Neural cell (in vitro differentiated cells): Measurements from ENCODE around the gene IKZF1. TPM values are rescaled to one million over a fixed set of nuclear protein-coding genes. Genes with fewer than 3 reads are reported as not detected.

Source experiments
- H2AFZ ChIP-seq: fragments of 200-600, 300-800 bp; sonication (generic), shearing (Covaris generic); 2 replicates; pipeline ENCODE4 v1.6.0; 2014; ENCODE audit warnings: low read depth, mild to moderate bottlenecking, antibody characterized with exemption, low read length, moderate library complexity
- H3F3A ChIP-seq: fragments of 200-600 bp; shearing (Covaris generic); 2 replicates; pipeline ENCODE4 v1.6.1; 2016; ENCODE audit warnings: mild to moderate bottlenecking, moderate library complexity, mixed read lengths, antibody characterized with exemption, low read length; ENCODE audit not compliant: insufficient read depth, poor library complexity, severe bottlenecking
- H3K27ac ChIP-seq: fragments of 200-600, 300-800 bp; sonication (generic), shearing (Covaris generic); 2 replicates; pipeline ENCODE4 v1.5.1; 2014; ENCODE audit warnings: mild to moderate bottlenecking, low read length, moderate library complexity
- H3K27me3 ChIP-seq: fragments of 300-800, 200-600 bp; sonication (generic), shearing (Covaris generic); 2 replicates; pipeline ENCODE4 v1.6.0; 2014; ENCODE audit warnings: mild to moderate bottlenecking, low read depth, low read length, moderate library complexity; ENCODE audit not compliant: insufficient read depth
- H3K36me3 ChIP-seq: fragments of 300-800, 200-600 bp; sonication (generic), shearing (Covaris generic); 2 replicates; pipeline ENCODE4 v1.5.1; 2014; ENCODE audit warnings: mild to moderate bottlenecking, antibody characterized with exemption, low read length, moderate library complexity; ENCODE audit not compliant: insufficient read depth
- H3K4me2 ChIP-seq: fragments of 300-800, 200-600 bp; sonication (generic), shearing (Covaris generic); 2 replicates; pipeline ENCODE4 v1.6.0; 2014; ENCODE audit warnings: mild to moderate bottlenecking, low read length
- H3K4me3 ChIP-seq: fragments of 300-800, 200-600 bp; sonication (generic), shearing (Covaris generic); 2 replicates; pipeline ENCODE4 v1.5.1; 2014; ENCODE audit warnings: mild to moderate bottlenecking, low read length, moderate library complexity
- H3K79me2 ChIP-seq: fragments of 200-600 bp; shearing (Covaris generic); replicated peaks from 2 replicates; pipeline ENCODE4 v1.6.0; 2014; ENCODE audit warnings: mild to moderate bottlenecking, low read length, moderate library complexity; ENCODE audit not compliant: insufficient read depth
- H3K9ac ChIP-seq: fragments of 300-800, 200-600 bp; sonication (generic), shearing (Covaris generic); 2 replicates; pipeline ENCODE4 v1.6.1; 2016; ENCODE audit warnings: mild to moderate bottlenecking, low read length, mixed read lengths
- H3K9me2 ChIP-seq: fragments of 200-600 bp; shearing (Covaris generic); 2 replicates; pipeline ENCODE4 v1.6.1; 2016; ENCODE audit warnings: mild to moderate bottlenecking, low read length, mixed read lengths; ENCODE audit not compliant: insufficient read depth
- H3K9me3 ChIP-seq: fragments of 200-600, 300-800 bp; sonication (generic), shearing (Covaris generic); 2 replicates; pipeline ENCODE4 v1.6.1; 2016; ENCODE audit warnings: mild to moderate bottlenecking, mixed run types, low read length, moderate library complexity, mixed read lengths
- H4K20me1 ChIP-seq: fragments of 200-600 bp; shearing (Covaris generic); 2 replicates; pipeline ENCODE4 v1.6.1; 2016; ENCODE audit warnings: mild to moderate bottlenecking, mixed run types; ENCODE audit not compliant: insufficient read depth
- CTCF ChIP-seq: fragments of 450-650 bp; IDR thresholded peaks from 2 replicates; pipeline ENCODE4 v1.5.1; 2014; ENCODE audit warnings: antibody characterized with exemption, mild to moderate bottlenecking, moderate library complexity; ENCODE audit not compliant: poor library complexity, severe bottlenecking
- EP300 ChIP-seq: fragments of 450-650 bp; conservative IDR thresholded peaks from 2 replicates; pipeline ENCODE4 v1.6.1; 2014; ENCODE audit warnings: antibody characterized with exemption, mild to moderate bottlenecking, moderate library complexity; ENCODE audit not compliant: poor library complexity, severe bottlenecking
- EZH2 ChIP-seq: fragments of 200-600, 300-800 bp; shearing (Covaris generic), sonication (generic); IDR thresholded peaks from 2 replicates; pipeline ENCODE4 v1.6.1; 2014; ENCODE audit warnings: antibody characterized with exemption, low read length, borderline replicate concordance, mild to moderate bottlenecking; ENCODE audit not compliant: insufficient read depth, poor library complexity, severe bottlenecking
- MXI1 ChIP-seq: fragments of 450-650 bp; conservative IDR thresholded peaks from 2 replicates; pipeline ENCODE4 v1.6.1; 2014; ENCODE audit warnings: antibody characterized with exemption, mild to moderate bottlenecking; ENCODE audit not compliant: poor library complexity, severe bottlenecking
- POLR2AphosphoS5 ChIP-seq: IDR thresholded peaks from 2 replicates; pipeline ENCODE4 v1.6.1; 2012
- RAD21 ChIP-seq: fragments of 450-650 bp; conservative IDR thresholded peaks from 2 replicates; pipeline ENCODE4 v1.6.1; 2014; ENCODE audit warnings: antibody characterized with exemption, mild to moderate bottlenecking, moderate library complexity
- REST ChIP-seq: IDR thresholded peaks from 2 replicates; pipeline ENCODE4 v1.6.1; 2012; ENCODE audit warnings: borderline replicate concordance
- SMC3 ChIP-seq: fragments of 450-650 bp; conservative IDR thresholded peaks from 2 replicates; pipeline ENCODE4 v1.6.1; 2014; ENCODE audit warnings: antibody characterized with exemption, mild to moderate bottlenecking, moderate library complexity; ENCODE audit not compliant: poor library complexity
- TAF1 ChIP-seq: IDR thresholded peaks from 2 replicates; pipeline ENCODE4 v1.6.1; 2012; ENCODE audit warnings: low read depth
- polyA plus RNA-seq: library from polyadenylated mRNA; depleted of rRNA; stranded (reverse); fragments of >200 nt; gene quantifications from 2 replicates; pipeline ENCODE4 v1.2.3, GENCODE V29; 2014

Gene IKZF1
- polyA plus RNA-seq, 1 donor from 2014 or later, result 0.24 TPM

DNA sequence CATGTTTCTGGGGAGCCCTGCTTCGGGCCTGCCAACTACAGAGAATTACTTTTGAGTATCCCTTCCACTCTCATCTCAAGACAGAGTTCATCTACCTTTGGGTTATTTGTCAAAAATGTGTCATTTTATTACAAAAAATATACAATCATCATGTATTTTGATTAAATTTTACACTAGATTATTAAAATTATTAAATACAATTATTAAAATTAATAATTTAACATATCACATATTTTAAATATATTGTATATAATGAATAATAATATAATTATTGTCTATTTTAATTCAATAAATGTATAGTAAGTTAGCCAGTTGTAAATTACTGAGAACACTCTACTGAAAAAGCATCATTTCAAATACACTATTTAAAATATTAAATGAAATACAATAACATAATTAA, 94.7 kb downstream of the IKZF1 start:
- H3K36me3 ChIP-seq, result no peaks in the 10 kb centered on the region
- H3K9me3 ChIP-seq, result no peaks in the 10 kb centered on the region
- TF ChIP-seq CTCF, result no peak
- no peak for TF ChIP-seq SMC3
- TF ChIP-seq EZH2, result no peak
- TF ChIP-seq MXI1, result no peak
- no peak for TF ChIP-seq EP300
- no peak for TF ChIP-seq REST
- TF ChIP-seq TAF1, result no peak
- TF ChIP-seq RAD21, result no peak
- no peak for TF ChIP-seq POLR2AphosphoS5
- no peak overlapping the region for H3K9ac ChIP-seq
- H3K4me2 ChIP-seq, result no peak overlapping the region
- no peaks in the 10 kb centered on the region for H4K20me1 ChIP-seq
- no peak overlapping the region for H2AFZ ChIP-seq
- H3K4me3 ChIP-seq, result no peak overlapping the region
- H3F3A ChIP-seq, result no peaks in the 10 kb centered on the region
- no peaks in the 10 kb centered on the region for H3K79me2 ChIP-seq
- no peak overlapping the region for H3K27ac ChIP-seq
- H3K9me2 ChIP-seq, result no peaks in the 10 kb centered on the region
- H3K27me3 ChIP-seq, result no peaks in the 10 kb centered on the region

- Histone ChIP-seq H3F3A (no peaks in the 10 kb centered on the region), H3K4me2 (no peak overlapping the region), H3K79me2 (no peaks in the 10 kb centered on the region), H3K27ac (no peak overlapping the region), H3K9ac (no peak overlapping the region), H3K27me3 (no peaks in the 10 kb centered on the region), H3K4me3 (no peak overlapping the region), H2AFZ (no peak overlapping the region), H3K36me3 (no peaks in the 10 kb centered on the region), H3K9me3 (no peaks in the 10 kb centered on the region), H3K9me2 (no peaks in the 10 kb centered on the region), H4K20me1 (no peaks in the 10 kb centered on the region)
- TF ChIP-seq CTCF, result no peak
- no peak for TF ChIP-seq REST
- no peak for TF ChIP-seq EZH2
- no peak for TF ChIP-seq SMC3
- no peak for TF ChIP-seq TAF1
- TF ChIP-seq EP300, result no peak
- no peak for TF ChIP-seq RAD21
- no peak for TF ChIP-seq POLR2AphosphoS5
- TF ChIP-seq MXI1, result no peak
Observed at GRCh38 chr7:50399635-50400034, 95.1 kb downstream of the IKZF1 start.
